Activated CD4-positive, CD25-positive, alpha-beta regulatory T cell treated with anti-CD3 and anti-CD28 coated beads, Interleukin-2, amount 50 U/mL, for 72 hours (primary cell): Measurements from ENCODE around the gene MATCAP1.

Source experiments
- DNase-seq: peaks from one replicate; pipeline ENCODE4 v3.0.0; 2021

MATCAP1 gene

DNA sequence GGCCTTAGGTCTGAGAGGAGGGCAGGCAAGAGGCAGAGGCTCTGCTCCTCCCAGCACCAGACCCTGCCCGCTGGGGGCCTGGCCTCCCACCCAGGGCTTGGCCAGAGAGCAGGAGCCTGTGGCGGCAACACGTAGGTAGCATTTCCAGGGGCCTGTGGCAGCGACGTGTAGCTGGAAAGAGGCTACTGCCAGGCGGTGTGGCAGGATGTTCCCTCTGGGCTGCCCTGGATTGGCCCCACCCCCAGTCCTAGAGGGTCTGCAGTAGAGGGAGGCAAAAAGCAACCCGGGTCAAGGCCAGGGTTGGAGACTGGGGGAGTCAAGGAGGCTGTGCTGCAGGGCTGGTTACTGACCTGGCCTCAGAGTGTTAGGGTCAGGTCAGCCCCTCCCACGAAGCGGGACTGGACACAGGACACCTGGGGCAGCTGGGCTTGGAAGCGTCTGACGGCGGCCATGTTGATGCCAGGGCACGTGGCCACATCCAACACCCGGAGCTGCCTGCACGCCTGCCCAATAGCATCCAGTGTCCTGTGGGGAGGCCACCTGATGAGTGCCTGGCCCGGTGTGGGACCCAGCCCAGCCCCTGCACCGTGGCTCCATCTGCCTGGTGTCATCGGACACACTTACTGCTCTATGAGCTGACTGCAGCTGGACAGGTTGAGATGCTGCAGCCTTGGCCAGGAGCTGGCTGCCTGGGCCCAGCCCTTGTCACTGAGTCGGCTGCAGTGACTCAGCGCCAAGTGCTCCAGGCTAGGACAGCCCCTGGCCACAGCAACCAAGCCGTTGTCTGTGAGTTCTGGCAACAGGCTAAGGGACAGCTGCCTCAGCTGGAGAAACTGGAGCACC lies 23.7 kb upstream of the MATCAP1 start:
- no peak for DNase-seq

DNA sequence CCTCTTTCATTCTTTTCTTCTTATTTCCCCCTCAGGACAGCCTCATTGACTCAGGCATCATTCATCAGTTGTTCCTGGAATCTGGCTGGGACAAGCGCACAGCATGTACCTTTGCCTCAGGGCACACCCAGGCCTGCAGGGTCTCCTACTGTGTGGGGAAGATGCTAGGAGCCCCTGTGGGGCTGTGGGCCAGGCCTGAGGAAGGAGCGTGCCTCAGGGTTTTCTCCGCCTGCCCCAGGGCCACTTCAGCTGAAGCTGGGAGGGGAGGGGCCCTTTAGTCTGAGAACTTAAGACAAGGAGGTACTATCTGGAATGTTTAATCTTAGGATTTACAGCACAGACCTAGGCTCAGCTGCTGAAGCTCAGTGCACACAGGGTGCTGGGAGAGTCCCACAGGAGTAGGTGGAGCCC lies 23.1 kb upstream of the MATCAP1 start:
- no peak for DNase-seq

DNA sequence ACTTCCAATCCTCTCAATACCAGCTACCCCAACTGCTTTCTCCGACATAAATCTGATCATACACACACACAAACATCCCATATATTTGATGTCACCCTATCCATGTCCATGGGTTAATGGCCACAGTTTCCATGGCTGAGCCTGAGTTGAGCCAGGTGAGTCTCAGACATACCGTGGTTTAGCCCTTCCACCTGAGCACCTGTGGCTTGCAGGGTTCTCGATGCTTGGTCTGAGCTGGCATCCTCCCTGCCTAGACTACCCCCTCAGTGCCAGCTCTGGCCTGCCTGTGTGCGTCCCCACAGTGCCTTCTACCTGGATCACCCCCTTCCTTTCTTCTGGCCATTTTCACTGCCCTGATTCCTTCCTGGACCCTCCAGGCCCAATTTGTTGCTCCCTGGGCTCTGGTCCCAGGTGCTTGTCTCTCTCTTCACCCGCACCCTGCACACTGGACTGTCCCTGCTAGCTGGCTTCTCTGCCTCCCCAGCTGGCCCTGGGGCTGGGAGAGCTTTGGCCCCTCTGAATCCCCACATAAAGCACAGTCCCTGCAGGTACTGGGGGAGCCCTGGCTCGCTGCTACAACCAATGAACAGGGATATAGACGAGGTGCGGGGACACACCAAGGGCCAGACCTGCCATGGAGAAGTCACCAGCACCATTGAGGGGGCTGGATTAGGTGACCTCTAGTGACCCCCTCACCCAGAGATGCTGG lies 22.5 kb upstream of the MATCAP1 start:
- DNase-seq: no peak

DNA sequence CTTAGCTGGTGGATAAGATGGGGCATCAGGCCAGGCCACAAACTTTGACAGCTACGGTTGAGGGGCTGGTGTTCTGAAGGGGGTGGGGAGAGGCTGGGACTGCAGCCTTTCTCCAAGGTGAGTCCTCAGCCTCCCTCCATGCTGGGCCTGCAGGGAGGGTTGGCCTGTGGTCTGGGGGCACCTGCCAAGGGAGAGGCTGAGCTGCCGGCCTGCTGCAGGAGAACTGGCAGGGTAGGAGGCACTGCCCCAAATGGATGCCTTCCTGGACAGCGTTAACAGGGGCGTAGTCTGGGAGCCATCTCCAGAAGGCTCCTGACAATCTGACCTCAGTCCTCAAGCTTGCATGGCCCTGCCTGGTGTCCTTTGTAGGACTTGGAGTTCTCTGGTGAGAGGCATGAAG lies 20.3 kb upstream of the MATCAP1 start:
- no peak for DNase-seq

DNA sequence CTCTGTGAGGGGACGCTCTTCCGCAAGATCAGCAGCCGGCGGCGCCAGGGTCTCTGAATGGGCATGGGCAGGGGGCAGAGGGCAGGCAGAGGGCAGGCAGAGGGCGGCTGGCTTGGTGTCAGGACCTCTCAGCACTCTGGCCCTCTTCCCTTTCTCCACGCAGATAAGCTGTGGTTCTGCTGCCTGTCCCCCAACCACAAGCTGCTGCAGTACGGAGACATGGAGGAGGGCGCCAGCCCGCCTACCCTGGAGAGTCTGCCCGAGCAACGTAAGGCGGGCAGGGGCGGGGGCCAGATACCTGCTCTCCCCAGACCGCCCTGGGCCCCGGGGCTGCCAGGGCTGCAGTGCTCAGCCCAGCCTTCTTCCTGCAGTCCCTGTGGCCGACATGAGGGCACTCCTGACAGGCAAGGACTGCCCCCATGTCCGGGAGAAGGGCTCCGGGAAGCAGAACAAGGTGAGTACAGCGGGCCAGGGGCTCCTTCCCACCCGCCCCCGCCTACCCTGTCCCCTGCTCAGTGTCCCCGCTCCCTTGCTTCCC lies 19.3 kb upstream of the MATCAP1 start:
- DNase-seq: no peak

DNA sequence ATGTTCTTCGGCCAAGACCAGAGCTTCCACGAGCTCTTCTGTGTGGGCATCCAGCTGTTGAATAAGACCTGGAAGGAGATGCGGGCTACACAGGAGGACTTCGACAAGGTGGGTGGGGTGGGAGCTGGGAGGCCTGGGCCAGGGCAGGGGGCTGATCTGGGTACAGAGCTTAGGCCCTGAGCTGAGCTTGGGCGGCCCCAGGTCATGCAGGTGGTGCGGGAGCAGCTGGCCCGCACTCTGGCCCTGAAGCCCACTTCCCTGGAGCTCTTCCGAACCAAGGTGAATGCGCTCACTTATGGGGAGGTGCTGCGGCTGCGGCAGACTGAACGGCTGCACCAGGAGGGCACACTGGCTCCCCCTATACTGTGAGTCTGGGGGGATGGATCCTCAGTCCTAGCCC lies 18.7 kb upstream of the MATCAP1 start:
- DNase-seq: no peak

DNA sequence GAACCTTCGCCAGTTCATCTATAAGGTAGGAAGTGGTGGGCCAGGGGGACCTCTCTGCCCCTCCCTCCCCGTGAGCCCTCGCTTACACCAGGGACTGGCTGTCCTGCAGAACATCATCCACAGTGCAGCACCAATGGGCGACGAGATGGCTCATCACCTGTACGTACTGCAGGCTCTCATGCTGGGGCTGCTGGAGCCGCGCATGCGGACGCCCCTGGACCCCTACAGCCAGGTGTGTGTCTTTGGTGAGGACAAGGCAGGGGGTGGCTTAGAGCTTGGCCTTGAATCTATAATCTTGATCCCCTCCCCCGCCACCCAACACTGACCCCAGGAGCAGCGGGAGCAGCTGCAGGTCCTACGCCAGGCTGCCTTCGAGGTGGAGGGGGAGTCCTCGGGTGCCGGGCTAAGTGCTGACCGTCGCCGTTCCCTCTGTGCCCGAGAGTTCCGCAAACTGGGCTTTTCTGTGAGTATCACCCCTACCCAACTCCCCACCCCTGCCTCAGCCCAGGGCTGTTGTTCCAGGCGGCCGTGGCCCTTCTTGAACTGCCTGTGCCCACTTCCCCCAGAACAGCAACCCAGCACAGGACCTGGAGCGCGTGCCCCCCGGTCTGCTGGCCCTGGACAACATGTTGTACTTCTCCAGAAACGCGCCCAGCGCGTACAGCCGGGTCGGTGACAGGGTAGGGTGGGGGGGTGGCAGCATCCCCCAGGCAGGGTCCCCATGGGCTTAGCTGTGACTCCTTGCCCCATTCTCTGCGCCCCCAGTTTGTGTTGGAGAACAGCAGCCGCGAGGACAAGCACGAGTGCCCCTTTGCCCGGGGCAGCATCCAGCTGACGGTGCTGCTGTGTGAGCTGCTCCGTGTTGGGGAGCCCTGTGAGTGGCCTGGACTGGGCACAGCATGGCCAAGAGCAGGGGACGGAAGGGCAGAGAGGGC lies 17.9 kb upstream of the MATCAP1 start:
- no peak for DNase-seq

DNA sequence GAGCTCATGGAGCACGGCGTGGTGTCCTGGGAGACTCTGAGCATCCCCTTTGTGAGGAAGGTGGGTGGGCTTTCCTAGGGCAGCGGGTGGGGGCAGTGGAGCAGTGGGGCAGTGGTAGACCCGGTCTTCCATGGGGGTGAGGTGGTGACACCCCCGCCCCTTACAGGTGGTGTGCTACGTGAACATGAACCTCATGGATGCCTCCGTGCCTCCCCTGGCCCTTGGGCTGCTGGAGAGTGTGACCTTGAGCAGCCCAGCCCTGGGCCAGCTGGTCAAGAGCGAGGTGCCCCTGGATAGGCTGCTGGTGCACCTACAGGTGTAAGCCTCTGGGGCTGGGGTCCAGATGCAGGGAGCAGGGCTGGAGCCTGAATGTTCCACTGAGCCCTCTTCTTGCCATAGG lies 16.7 kb upstream of the MATCAP1 start:
- DNase-seq: no peak

DNA sequence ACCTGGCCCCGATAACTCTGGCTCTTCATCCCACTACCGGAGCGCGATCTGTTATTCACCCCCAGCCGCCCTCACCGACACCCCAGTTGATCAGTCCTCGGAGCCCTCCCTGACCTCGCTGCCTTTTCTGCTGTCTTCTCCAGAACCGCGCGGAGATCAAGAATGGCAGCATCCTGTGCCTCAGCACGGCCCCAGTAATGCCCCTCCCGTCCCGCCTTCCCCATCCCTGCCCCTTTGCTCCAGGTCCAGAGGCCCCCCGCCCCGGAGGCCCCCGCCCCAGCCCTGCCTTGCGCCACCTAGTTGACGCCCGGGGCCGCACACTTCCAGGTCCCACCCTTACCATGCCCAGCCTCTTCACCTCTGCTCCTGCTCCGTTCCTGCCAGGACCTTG lies 16.0 kb upstream of the MATCAP1 start:
- DNase-seq: no peak

DNA sequence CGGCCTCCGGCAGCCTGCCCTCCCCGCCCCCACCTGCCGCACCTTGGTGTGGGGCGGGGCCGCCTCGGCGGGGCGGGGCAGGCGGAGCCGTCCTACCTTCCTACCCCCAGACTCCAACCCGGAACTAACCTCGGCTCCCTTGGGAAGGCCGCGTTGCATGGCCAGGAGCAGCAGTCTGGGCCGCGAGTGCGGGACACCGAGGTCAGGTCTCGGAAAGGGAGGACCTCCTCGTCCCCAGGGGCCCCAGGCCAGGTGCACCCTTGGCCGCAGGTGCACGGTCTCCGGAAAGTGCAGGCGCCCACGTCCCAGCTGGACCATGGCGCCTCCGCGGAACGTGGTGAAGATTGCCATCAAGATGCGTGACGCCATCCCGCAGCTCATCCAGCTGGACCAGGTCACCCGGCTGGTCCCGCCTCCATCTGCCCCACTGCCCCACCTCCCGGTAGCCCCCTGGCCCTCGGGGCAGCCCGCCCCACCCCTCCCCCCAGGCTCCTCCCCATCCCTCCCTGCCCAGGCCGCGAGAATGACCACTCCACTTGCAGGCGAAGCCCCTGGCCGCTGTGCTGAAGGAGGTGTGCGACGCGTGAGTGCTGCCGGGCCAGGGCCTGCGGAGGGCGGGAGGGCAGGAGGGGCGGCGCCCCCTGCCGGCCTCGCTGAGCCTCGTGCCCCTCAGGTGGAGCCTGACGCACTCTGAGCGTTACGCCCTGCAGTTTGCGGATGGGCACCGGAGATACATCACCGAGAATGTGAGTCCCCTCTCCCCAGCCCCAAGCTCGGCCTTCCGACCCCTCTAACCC lies 15.4 kb upstream of the MATCAP1 start, which contains the start of gene ELMO3:
Gene ELMO3, plus strand, starts transcription at position 121 of the 797 bp plus-strand sequence. Its CDS starts 196 bp downstream, at position 317.
- no peak for DNase-seq

DNA sequence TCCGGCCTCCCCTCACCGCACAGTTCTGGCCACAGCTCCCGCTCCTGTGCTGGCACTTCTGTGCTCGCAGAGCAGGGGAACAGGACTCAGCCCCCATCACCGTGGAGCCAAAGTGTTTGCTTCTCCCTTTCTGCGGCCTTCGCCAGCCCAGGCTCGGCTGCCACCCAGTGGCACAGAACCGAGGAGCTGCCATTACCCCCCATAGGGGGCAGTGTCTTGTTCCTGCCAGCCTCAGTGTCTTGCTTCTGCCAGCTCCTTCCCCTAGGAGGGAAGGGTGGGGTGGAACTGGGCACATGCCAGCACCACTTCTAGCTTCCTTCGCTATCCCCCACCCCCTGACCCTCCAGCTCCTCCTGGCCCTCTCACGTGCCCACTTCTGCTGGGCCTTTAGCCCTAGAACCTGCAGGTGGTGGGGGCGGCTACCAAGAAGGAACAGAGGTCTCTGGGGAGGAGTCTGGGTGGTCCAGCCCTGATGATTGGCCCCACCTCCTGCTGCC lies 14.5 kb upstream of the MATCAP1 start:
- no peak for DNase-seq

DNA sequence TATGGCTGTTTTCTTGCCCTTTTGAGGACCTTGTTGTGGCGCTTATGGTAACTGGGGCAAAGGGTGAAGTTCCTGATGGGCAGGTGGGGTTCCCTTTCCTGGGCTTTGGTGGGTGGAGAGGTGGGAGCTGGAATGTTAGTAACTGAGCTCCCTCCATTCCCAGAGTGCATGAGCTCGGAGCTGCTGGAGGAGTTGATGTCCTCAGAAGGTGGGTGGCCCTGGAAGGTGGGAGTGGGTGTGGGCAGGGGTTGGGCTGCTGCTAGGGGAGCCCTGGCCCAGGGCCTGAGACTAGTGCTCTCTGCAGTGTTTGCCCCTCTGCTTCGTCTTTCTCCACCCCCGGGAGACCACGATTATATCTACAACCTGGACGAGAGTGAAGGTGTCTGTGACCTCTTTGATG lies 13.9 kb upstream of the MATCAP1 start:
- DNase-seq: no peak

DNA sequence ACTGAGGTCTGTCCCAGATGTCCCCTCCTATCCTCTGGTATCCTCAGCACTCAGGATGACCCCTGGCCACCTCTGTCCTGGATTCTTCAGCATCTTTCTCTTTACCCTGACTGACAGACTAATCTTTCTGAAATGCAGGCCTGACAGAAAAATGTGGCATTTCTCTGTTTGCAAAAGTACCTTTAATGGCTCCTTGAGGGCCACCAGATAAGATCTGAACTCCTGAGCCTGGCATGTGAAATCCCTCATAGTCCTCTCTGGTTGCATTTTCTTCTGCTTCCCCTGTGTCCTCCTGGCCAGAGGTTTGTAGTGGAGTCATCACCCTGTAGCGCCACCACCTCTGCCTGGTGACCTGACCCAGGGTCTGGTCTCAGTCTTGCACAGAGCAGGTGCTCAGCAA lies 13.1 kb upstream of the MATCAP1 start:
- no peak for DNase-seq

DNA sequence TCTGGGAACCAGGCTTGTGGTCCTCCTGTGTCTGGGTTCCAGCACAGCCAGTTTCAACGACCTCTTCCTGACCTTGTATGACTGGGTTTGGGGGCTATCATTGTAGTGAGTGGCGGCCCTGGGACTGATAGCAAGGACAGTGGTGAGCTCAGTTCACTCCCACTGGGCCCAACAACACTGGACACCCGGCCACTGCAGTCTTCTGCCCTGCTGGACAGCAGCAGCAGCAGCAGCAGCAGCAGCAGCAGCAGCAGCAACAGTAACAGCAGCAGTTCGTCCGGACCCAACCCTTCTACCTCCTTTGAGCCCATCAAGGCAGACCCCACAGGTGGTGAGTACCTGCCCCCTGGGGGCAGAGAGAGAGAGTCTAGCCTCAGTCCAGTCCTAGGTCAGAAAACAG lies 11.9 kb upstream of the MATCAP1 start:
- DNase-seq: no peak

DNA sequence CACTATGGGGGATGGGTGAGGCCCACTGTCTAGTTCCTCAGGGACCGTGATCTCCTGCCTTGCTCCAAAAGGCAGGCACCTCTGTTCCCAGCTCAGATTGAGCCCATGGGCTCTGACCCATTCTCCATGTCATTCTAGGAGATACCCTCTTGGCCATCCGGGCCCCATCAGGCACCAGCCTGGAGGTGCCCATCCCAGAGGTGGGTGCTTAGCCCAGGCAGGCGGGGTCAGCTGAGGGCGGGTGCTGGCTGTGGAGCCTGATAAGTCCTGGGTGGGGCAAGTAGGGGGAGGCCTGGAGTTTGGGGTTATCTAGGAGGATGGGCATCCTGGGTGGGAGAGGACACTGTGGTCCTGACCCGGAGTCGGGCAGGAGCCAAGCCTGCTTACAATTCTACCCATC lies 10.5 kb upstream of the MATCAP1 start:
- DNase-seq: no peak

DNA sequence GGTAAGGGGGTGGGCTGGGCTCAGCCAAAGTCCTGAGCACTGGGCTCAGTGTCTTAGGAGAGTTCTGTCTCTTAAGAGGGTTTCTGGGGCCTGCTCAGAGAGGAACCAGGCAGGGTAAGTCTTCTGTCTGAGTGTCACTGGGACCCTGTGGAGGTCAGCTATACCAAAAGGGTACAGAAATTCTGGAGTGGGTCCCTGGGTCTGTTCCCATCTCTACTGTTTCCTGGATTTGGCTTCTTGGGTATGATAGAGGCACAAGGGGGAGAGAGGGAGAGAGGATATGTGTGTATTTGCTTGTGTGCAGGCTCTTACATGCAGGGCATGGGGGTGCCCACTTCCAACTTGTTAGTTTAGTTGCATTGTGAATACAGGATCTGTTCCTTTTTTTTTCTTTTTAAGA lies 9.8 kb upstream of the MATCAP1 start:
- no peak for DNase-seq

DNA sequence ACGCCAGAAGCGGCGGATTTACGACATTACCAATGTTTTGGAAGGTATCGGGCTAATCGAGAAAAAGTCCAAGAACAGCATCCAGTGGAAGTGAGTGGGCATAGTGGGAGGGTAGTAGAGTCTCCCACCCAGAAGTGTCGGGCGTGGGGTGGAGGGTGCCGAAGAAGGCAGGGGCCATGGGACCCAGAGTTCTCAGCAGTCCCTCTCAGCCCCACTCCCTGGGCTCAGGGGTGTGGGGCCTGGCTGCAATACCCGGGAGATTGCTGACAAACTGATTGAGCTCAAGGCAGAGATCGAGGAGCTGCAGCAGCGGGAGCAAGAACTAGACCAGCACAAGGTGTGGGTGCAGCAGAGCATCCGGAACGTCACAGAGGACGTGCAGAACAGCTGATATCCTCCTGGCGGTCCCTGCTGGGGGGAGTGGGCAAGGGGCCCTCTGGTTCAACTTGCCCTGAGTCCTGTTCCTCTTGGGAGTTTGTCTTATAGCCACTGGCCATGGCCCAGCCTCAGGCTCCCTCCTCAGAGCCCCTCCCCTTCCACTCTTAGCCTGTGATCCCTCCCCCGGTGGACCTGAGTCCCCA lies 9.1 kb upstream of the MATCAP1 start:
- DNase-seq: no peak

DNA sequence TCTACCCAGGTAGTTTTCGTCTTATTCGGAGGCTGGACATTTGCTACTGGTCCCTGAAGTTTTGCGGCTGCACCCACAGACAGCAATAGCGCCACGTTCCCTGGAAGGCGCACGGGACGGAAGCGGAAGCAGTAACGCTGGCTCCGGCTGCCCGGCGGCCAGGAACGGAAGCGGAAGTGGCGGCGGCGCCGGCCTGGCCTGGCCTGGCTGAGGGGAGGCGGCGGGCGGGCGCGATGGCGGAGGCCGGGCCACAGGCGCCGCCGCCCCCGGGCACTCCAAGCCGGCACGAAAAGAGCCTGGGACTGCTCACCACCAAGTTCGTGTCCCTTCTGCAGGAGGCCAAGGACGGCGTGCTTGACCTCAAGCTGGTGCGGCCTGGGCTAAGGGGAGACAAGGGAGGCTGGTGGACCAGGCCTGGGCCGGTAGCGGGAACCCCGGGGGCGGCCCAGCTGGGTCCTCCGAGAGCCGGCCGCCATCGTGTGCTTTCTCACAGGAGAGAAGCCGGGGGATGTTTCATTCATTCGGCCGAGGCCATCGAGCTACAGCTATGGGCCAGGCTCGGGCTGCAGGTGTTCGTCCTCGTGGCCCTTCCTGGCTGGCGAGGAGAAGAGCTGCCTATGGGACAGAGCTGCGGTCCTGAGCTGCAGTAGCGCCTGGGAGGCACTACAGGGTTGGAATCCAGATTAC lies 8.4 kb upstream of the MATCAP1 start, which contains the start of gene E2F4:
Gene E2F4, plus strand, starts transcription at position 161 of the 687 bp plus-strand sequence. Its CDS starts 73 bp downstream, at position 234.
- DNase-seq: peak; percentile 88

DNA sequence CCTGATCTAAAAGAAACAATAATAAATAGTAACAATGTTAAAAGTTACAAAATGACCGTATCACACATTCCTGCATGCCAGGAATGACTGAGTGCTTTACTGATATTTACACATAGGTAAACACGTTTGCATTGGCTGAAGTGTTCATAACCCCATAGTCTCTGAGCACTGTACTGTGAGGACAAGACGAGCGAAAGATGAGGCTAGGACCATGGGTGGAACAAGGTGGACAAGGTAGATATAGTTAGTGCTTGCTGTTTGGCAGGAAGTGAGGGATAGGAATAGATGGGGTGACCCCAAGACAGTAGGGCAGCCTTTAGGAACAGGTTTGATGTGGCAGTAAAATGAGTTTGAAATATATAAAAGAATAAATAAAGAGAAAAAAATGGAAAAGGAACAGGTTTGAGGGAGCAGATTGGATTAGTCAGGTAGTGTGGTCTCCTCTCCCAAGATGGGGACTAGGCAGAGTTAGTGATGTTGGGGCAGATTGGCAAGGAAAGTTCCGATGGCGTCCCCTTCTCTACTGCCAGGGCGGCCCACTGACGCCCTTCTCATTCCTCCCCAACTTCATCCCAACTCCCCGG lies 7.7 kb upstream of the MATCAP1 start:
- DNase-seq: no peak
